ENCODE results near the gene UQCRC2. TPM values are rescaled to one million over a fixed set of nuclear protein-coding genes. Genes with fewer than 3 reads are reported as not detected.

The UQCRC2 gene
- total RNA-seq, 4 donors from 2014 or later: 193 to 309 (median 286) TPM

DNA sequence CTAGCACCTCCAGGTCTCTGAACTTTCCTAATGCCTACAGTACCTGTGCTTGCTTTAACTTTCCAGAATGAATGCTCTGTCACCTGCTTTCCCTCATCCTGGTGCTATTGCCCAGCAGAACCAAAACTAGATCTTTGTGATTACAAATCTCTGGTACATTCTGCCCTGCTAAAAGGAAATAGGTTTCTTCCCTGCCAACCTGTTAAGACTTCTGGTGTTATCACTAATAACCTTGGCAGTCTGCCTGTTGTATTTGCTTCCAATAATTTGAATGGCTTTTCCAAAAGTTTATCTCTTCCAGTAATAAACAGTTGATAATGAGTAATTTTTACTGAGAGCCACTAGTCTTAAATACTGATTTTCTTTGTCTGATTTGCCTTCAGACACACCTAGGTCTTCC is 32.4 kb downstream of the UQCRC2 start:
- no peak overlapping the region for H3K4me3 ChIP-seq
- H3K27ac ChIP-seq: no peak overlapping the region
- H3K9me3 ChIP-seq: no peaks in the 10 kb centered on the region
- no peak for DNase-seq
- H3K4me1 ChIP-seq: peaks cover 0 to 2% (median 0%) of the 10 kb centered on the region in 4 donors
- TF ChIP-seq, protein P1, sequence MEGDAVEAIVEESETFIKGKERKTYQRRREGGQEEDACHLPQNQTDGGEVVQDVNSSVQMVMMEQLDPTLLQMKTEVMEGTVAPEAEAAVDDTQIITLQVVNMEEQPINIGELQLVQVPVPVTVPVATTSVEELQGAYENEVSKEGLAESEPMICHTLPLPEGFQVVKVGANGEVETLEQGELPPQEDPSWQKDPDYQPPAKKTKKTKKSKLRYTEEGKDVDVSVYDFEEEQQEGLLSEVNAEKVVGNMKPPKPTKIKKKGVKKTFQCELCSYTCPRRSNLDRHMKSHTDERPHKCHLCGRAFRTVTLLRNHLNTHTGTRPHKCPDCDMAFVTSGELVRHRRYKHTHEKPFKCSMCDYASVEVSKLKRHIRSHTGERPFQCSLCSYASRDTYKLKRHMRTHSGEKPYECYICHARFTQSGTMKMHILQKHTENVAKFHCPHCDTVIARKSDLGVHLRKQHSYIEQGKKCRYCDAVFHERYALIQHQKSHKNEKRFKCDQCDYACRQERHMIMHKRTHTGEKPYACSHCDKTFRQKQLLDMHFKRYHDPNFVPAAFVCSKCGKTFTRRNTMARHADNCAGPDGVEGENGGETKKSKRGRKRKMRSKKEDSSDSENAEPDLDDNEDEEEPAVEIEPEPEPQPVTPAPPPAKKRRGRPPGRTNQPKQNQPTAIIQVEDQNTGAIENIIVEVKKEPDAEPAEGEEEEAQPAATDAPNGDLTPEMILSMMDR (IDR thresholded peaks at IDR 0.05): no peak
- no peak for TF ChIP-seq POLR2A (IDR thresholded peaks at IDR 0.05)
- H3K36me3 ChIP-seq: peaks cover 0 to 39% (median 5%) of the 10 kb centered on the region in 3 donors
- H3K27me3 ChIP-seq: no peaks in the 10 kb centered on the region

DNA sequence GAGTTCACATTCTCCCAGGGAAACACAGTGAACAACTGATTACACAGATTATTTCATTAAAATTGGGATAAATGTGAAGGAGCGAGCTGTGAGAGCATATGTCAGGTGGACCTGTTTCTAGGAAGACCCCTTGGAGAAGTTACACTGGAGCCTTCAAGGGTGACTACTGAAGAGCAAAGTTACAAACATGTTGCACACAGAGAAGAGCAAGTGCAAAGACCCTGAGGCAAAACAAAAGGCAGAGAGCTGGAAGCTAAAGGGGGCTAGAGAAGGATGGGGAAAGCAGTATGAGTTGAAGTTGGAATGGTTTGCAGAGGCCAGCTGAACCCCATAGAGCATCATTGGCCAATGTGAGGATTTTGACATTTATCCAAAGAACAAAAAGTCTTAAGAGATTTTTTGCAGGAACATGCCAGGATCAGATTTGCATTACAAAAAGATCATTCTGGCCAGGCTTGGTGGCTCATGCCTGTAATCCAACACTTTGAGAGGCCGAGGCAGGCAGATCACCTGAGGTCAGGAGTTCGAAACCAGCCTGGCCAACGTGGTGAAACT is 33.6 kb downstream of the UQCRC2 start:
- Histone ChIP-seq H3K36me3 (peaks cover 0 to 26% (median 0%) of the 10 kb centered on the region in 3 donors), H3K9me3 (no peaks in the 10 kb centered on the region), H3K27me3 (no peaks in the 10 kb centered on the region), H3K27ac (no peak overlapping the region), H3K4me1 (peaks cover 0 to 5% (median 0%) of the 10 kb centered on the region in 4 donors), H3K4me3 (no peak overlapping the region)
- TF ChIP-seq, protein P1 (IDR thresholded peaks at IDR 0.05): no peak
- TF ChIP-seq POLR2A (IDR thresholded peaks at IDR 0.05): no peak
- no peak for DNase-seq

DNA sequence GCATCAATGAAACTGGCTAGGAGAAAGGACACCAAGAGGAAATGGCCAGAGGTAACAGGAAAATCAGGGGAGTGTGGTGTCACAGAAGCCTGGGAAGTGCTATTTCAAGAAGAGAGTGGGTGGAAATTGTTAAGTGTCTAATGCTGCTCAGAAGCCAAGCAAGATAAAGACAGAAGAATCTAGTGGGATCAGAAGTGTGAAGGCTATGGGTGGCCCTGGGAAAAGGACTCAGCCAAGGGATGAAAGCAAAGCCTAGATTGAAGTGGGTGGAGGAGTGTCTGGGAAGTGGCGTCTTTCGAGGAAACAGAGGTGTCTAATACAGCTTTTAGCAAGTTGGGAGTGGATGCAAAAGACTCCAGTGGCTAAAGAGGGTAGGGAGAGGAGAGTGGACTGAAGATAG is 34.3 kb downstream of the UQCRC2 start:
- Histone ChIP-seq H3K4me3 (no peak overlapping the region), H3K27me3 (no peaks in the 10 kb centered on the region), H3K27ac (no peak overlapping the region), H3K4me1 (peaks cover 0 to 5% (median 0%) of the 10 kb centered on the region in 4 donors), H3K9me3 (no peaks in the 10 kb centered on the region), H3K36me3 (peaks cover 0 to 19% (median 0%) of the 10 kb centered on the region in 3 donors)
- no peak for DNase-seq
- TF ChIP-seq POLR2A (IDR thresholded peaks at IDR 0.05): no peak
- TF ChIP-seq, protein P1 (IDR thresholded peaks at IDR 0.05): no peak

GRCh38 chr16:21989133-21989532 is 36.0 kb downstream of the UQCRC2 start:
- H3K27ac ChIP-seq: no peak overlapping the region
- H3K27me3 ChIP-seq: no peaks in the 10 kb centered on the region
- TF ChIP-seq, protein P1 (IDR thresholded peaks at IDR 0.05): no peak
- H3K4me1 ChIP-seq: peaks cover 0 to 5% (median 0%) of the 10 kb centered on the region in 4 donors
- DNase-seq: no peak
- H3K9me3 ChIP-seq: no peaks in the 10 kb centered on the region
- no peak overlapping the region for H3K4me3 ChIP-seq
- peaks cover 0 to 3% (median 0%) of the 10 kb centered on the region in 3 donors for H3K36me3 ChIP-seq

DNA sequence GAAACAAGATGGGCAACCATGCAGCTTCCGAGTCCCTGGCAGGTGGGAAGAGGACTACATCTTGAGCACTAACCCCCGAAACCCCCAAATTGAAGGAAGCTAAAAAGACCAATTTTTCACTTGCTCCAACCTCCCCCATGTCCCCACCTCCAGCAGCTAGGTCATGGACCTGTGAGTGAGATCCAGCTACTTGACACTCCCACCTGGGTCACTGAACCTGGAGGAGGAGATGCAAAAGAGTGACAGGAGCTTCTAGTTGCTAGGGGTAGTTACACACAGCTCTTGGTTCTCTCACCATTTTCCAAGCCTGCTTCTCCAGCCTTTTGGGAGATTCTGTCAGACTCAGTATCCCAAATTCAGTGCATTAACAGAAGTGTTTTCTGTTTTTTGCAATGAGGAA is 36.6 kb downstream of the UQCRC2 start:
- H3K4me1 ChIP-seq: peaks cover 0 to 5% (median 0%) of the 10 kb centered on the region in 4 donors
- no peaks in the 10 kb centered on the region for H3K27me3 ChIP-seq
- H3K27ac ChIP-seq: no peak overlapping the region
- H3K9me3 ChIP-seq: no peaks in the 10 kb centered on the region
- TF ChIP-seq, protein P1 (IDR thresholded peaks at IDR 0.05): no peak
- TF ChIP-seq POLR2A (IDR thresholded peaks at IDR 0.05): no peak
- DNase-seq: no peak
- H3K36me3 ChIP-seq: no peaks in the 10 kb centered on the region
- no peak overlapping the region for H3K4me3 ChIP-seq
